Right ventricle myocardium superior (tissue), 1 donor: Measurements from ENCODE around the gene TMEM117. TPM values are rescaled to one million over a fixed set of nuclear protein-coding genes. Genes with fewer than 3 reads are reported as not detected.
"Not testable (repeated sequence)": the region's sequence is repeated elsewhere in the genome, so short reads cannot be mapped to it uniquely, and the experiment has no call there.

Source experiments
- ATAC-seq: fragments of 200-7000 bp; cut with Tn5 transposase; one replicate; pipeline ENCODE4 v1.9.1; 2020; ENCODE audit warnings: mild to moderate bottlenecking; ENCODE audit not compliant: poor library complexity
- DNase-seq: peaks from one replicate; pipeline ENCODE4 v3.0.0-alpha.2; 2020
- intact Hi-C: fragments of 100-400 bp; cut with DNase I; formaldehyde crosslinking; loops from one replicate; pipeline ENCODE4 v1.11.2; 2022
- total RNA-seq: library from RNA; stranded (reverse); fragmentation: NEBNext Ultra II Directional; extraction: Animal tissue kit (Norgen Biotek cat#: 25700); gene quantifications from one replicate; pipeline ENCODE4 v1.2.1, GENCODE V29; 2021
- donor health status: DM: no; HTN: yes; CAD: no; lungs with severe emphysema.

Gene TMEM117
- total RNA-seq, 1 donor from 2014 or later: 5.8 TPM

- intact Hi-C loops: no loop called here
- DNase-seq: no peak
- no peak for ATAC-seq
These were observed 3.3 kb upstream of the TMEM117 start for GRCh38 chr12:43832463-43833168.

GRCh38 chr12:43835264-43835655, 621 bp upstream of the TMEM117 start:
- intact Hi-C loops: no loop called here
- ATAC-seq (no peak), DNase-seq (no peak)

GRCh38 chr12:43836475-43836989, 651 bp downstream of the TMEM117 start:
- DNase-seq (no peak), ATAC-seq (peak; percentile 53)
- intact Hi-C loops: no loop called here

- no peak for ATAC-seq
These were observed 4.5 kb downstream of the TMEM117 start for GRCh38 chr12:43840338-43840737.

GRCh38 chr12:43841253-43841652, 5.4 kb downstream of the TMEM117 start:
- DNase-seq: no peak
- intact Hi-C loops: no loop called here
- ATAC-seq: no peak

More at GRCh38 chr12:43840338-43840737, 4.5 kb downstream of the TMEM117 start:
- DNase-seq: no peak
- intact Hi-C loops: no loop called here

- ATAC-seq: no peak
These were observed 6.4 kb downstream of the TMEM117 start for GRCh38 chr12:43842259-43842658.

GRCh38 chr12:43847425-43848225, 11.7 kb downstream of the TMEM117 start:
- ATAC-seq, intact Hi-C loops, DNase-seq: not testable (repeated sequence)

More at GRCh38 chr12:43842259-43842658, 6.4 kb downstream of the TMEM117 start:
- intact Hi-C loops: no loop called here
- no peak for DNase-seq

- ATAC-seq: no peak
- DNase-seq: no peak
- intact Hi-C loops: no loop called here
These were observed 12.3 kb downstream of the TMEM117 start for GRCh38 chr12:43848226-43848507.

GRCh38 chr12:43848786-43849185, 12.9 kb downstream of the TMEM117 start:
- DNase-seq (no peak), ATAC-seq (no peak)
- intact Hi-C loops: no loop called here

- ATAC-seq: no peak
- no peak for DNase-seq
- intact Hi-C loops: no loop called here
These were observed 16.9 kb downstream of the TMEM117 start for GRCh38 chr12:43852744-43853143.

GRCh38 chr12:43856972-43857371, 21.1 kb downstream of the TMEM117 start:
- ATAC-seq (no peak), DNase-seq (no peak)
- intact Hi-C loops: no loop called here

GRCh38 chr12:43858096-43858495, 22.2 kb downstream of the TMEM117 start:
- intact Hi-C loops: no loop called here
- ATAC-seq (peak; percentile 45), DNase-seq (no peak)

GRCh38 chr12:43858991-43859390, 23.1 kb downstream of the TMEM117 start:
- DNase-seq (no peak), ATAC-seq (no peak)
- intact Hi-C loops: no loop called here

GRCh38 chr12:43861015-43861839, 25.3 kb downstream of the TMEM117 start:
- intact Hi-C loops: no loop called here
- ATAC-seq (no peak), DNase-seq (no peak)

- intact Hi-C loops: no loop called here
- no peak for DNase-seq
- ATAC-seq: no peak
These were observed 25.9 kb downstream of the TMEM117 start for GRCh38 chr12:43861840-43862150.

- intact Hi-C loops: no loop called here
- DNase-seq: no peak
- ATAC-seq: no peak
These were observed 28.0 kb downstream of the TMEM117 start for GRCh38 chr12:43863770-43864366.

GRCh38 chr12:43864557-43864956, 28.7 kb downstream of the TMEM117 start:
- ATAC-seq, intact Hi-C loops, DNase-seq: not testable (repeated sequence)

GRCh38 chr12:43869184-43869583, 33.3 kb downstream of the TMEM117 start:
- ATAC-seq (no peak), DNase-seq (no peak)
- intact Hi-C loops: no loop called here

- DNase-seq, intact Hi-C loops, ATAC-seq: not testable (repeated sequence)
These were observed 33.9 kb downstream of the TMEM117 start for GRCh38 chr12:43869765-43870164.
